NCI-H2081 (cell line): ENCODE results near the gene ATP6V0E2.
"Not testable (repeated sequence)": the region's sequence is repeated elsewhere in the genome, so short reads cannot be mapped to it uniquely, and the experiment has no call there.

Experiments used
- DNase-seq, 2 experiments: peaks; one replicate each; lab custom pipeline; 2025; lab: John Stamatoyannopoulos, UW

ATP6V0E2 gene

DNA sequence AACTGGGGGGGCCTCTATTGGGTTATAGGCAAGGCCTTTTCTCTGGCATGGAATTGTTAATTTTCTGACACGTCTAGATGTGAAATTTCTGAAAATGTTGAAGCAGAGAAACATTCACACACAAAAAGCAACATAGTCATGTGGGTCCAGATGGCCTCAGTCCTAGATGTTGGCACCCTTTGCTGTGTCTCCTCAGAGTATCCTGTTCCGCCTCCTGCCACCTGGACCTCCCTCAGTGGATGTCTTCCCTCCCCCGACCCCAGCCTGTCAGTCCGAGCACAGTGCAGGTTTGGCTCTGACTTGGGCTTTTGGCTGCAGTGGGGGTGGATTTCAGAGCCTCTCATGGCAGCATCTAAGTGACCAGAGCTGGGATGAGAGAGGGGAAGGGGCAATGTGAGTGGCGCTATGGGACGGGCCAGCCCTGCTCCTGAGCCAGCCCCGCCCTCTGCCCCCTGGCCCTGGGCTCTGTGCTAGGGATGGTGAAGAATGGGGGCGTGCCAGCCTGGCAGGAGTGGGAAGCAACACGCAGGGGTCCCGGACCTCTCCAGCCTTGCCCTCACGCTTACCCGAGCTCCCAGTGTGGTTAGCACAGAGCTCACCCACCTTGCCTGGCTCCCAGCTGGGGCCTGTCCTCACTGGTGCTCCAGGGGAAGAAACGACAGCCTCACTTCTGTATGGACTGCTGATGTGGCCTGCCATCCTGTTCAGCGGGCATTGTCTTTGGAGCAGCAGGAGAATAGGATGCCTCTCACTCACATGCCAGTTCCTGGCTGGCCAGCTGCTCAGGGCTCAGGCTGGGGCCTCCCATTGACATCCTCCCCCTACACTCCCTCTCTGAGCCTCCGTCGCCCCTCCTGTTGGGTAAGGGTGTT lies 6.2 kb downstream of the ATP6V0E2 start:
- no peak for DNase-seq

DNA sequence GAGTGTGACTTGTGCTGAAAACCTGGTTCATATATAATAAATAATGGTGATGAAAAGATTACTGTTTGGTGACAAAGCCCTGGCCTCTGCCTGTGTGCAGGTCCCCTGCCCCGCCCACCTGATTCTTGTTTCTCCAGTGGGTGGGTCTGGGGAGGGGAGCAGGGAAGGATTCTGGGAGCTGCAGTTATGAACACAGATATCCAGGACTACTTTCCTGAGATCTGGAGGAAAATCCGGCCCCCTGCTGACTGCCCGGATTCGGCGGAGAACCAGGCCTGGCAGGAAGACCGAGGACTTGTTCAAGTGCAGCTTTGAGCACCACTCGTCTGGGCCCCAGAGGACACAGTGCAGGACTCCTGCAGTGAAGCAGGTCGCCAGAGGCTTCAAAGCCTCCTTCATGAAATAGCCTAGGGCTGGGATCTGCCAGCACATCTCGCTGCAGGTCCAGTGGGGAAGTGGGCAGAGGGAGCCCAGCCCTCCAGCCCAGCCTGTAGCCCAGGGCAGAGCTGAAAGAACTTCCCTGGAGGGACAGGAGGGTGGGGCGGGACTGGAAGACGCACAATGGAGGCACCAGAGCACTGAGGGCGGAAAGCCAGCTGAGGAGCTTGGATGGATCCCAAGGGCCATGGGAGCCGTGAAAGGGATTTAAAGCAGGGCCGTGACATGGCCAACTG lies 7.0 kb downstream of the ATP6V0E2 start:
- no peak for DNase-seq

DNA sequence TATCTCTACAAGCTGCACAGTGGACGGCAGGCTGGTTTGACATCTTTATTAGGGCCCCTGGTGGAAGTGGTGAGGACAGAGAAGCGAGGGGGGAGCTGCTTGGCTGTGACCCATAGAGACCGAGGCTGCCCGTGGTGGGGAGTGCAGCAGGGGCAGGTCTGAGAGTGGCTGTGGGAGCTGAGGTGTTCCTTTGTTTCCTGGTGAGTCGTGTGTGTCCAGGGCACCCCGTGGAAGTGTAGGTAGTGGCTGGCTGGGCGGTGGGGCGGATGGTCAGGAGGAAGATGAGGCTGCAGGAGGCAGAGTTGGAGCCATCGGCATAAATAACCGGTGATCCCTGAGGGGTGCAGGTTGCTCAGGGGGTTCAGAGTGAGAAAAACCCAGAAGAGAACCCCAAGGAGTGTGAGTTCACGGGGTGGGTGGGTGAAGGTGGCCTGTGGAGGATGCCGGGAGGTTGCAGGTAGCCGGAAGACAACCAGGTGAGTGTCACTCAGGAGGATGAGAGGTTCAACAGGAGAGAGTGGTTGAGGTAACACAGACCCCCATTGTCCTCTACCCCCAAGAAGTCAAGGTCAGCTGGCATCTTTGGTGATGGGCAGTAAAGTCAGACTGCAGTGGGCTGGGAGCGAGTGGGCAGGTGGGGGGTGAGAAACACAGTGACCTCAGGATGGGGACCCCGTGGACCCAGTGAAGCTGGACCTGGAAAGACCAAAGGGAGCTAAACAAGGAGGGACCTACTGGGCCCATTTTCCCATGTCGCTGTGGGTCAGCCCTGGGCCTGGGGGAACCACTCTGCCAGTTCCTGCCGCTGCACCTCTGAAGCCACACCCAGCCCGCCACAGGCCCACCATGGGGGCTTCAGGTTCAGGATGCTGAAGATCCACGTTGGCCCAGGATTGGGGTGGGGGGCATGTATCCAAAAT lies 7.8 kb downstream of the ATP6V0E2 start:
- no peak for DNase-seq

DNA sequence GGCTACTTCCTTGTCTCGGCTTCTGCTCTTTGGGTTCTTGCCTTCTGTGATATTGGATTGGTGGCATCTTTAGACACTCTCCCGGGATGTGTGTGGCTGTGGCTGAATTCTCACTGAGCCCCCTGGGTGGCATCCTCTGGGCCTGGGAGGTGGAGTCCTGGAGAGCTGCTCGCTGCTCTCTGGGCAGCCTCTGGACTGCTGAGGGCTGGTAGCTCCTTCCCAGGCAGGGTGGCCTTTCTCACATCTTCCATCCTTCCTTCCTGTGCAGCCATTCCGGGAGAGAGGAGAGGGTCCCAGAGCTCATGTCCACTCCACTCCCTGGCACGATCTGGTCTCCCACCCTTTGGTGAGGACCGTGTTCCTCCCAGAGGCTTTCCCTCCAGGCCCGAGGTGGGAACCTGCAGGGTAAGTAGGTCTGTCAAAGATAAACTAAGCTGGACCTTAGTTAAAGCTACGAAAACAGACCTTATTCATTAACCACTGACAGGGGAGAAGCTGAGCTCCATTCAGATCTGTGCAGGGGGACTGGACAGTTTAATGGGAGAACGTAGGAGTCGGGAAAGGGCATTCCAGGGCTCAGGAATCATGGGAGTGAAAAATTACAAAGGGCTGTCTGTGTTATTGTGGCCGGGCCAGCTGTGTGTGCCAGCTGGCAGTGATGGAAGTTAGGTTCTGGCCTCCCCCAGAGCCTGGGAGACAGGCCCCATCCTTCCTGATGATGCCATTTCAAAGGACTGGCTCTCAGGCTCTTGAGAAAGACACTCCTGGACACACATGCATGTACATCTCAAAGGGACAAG lies 8.7 kb downstream of the ATP6V0E2 start:
- no peak for DNase-seq

DNA sequence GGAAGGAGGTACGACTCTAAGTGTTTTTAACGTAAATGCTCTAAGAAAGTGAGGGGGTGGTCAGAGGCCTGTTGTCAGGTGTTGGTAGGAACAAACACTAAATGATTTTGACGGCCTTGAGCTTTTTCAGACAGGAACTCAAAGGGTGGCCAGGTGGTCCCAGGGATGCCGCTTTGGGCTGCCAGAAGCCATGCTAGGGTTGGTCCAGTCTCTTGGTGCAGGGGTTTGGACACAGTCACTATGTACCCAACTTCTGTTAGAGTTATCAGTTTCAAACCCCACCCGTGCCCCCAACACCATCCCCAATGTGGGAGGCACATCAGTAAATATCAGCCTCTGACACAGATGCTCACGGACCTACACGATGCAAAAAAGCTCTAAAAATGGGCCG lies 9.3 kb downstream of the ATP6V0E2 start:
- no peak for DNase-seq

DNA sequence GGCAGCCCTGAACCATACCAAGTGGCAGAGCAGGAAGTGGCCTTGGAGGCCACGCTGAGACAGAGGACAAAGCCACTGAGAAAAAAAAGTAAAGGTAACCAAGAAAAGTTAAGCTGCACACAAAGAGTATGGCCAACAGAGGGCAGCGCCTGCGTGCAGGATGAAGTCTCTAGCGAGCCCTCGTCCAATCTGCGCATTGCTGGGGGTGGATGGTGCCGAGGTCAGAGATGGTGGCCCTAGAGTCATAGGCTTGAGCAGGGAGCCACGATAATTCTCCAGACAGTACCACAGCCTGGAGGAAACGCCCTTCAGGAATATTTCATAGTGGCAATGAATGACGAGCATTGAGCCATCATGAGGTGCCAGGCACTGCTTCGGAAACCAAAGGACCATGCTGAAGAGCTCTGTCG lies 9.7 kb downstream of the ATP6V0E2 start:
- DNase-seq = peak; percentile 51 to 54

DNA sequence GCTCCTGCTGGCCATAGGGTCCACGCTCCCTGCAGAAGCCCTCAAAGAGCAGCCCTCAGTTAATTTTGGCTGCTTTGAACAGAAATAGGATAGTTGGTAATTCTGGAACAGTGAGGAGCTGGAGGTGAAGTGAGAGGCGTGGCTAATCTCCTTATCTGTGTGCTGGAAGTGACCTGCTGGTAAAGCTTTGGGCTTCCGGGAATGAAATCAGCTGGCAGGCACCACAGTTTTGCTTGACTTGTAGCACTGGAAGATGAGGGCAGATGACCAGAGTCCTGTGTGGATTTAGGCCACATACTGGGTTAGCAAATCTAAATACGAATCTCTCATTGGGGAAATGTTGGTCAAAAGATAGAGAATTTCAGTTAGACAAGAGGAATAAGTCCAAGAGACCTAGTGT lies 10.2 kb downstream of the ATP6V0E2 start:
- no peak for DNase-seq

DNA sequence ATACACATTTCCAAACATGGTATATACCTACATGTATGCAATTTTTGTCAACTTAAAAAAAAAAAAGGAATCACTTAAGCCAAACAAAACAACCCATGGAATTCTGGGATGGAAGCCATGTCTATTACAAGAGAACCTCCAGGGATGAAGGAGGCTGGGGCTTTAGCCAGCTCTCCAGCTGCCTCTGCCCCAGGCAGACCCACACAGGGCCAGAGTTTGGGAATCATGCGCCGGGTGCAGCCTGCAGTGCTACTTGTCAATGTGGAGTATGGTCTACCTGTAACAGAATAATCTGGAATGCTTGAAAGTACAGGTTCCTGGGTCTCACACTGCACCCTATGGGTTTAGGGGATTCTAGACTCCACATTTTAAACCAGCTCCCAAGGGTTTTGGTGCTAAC lies 10.8 kb downstream of the ATP6V0E2 start:
- no peak for DNase-seq

DNA sequence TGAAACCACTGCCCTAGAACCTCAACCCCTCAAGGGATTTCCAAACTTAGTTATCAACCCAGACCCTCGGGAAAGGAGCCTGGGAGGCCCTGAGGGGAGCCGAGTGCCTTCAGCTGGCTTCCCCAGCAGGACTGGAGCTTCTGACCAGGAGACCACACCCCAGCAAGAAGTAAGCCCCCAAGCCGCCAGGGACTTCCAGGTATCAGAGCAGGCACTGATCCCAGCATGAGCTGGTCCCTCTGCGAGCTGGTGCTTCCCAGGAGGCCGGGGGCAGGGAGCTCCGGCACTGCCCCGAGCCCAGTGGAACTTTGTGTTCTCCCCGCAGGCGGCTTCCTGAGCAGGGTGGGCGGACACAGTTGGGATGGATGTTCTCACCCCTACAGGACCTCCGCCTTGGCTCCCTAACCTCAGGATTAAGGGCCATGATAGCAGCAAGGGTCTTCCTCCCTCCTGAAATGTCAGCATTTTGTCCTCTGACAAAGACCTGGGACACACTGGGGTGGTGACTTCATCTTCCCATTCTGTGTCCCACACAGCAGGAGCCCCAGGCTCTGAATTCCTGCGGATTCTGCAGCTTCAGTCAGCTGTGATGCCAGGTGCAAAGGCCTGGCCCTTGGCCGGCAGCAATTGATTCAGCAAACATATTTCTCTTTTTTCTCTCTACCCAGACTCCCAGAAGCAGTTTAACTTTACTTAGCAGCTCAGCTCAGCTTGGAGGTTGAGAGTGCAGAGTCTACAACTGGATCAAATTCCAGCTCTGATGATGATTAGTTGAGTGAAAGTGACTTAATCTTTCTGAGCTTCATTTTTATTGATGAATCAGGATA lies 11.6 kb downstream of the ATP6V0E2 start:
- no peak for DNase-seq

DNA sequence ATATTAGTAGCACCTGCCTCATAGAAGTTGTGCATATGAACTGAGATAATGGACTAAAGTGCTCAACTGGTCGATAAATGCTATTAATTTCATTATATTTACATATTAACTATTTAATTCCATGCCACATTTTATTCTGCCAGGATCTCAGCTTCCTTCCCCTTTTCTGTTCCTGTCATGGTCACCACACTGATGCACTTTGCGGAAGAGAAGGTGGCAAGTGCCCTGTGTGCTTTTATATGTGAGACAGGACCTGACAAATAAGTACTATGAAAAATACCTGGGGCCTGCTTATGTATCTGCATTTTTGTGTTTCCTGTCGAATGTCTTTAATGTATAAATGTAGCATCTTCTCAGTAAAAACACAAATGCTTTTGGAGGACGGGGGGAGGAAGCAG lies 12.2 kb downstream of the ATP6V0E2 start:
- DNase-seq = no peak

DNA sequence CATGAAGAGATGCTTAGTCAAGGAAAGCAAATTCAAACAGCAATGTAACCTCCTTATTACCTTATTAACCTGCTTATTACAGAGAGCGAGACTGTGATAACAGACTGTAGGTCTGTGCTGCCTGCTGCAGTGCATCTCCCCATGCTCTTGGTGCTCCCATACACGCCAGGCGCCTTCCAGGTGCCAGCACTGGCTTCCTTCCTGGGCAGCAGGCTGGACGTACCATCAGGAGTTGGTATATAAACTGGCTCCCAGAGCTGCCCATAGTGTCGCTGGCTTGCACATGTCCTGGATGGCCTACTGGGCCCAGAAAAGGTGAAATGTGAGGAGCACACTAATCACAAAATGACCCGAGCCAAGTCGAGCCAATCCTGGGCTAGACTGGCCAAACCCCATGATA lies 13.5 kb downstream of the ATP6V0E2 start:
- no peak for DNase-seq

DNA sequence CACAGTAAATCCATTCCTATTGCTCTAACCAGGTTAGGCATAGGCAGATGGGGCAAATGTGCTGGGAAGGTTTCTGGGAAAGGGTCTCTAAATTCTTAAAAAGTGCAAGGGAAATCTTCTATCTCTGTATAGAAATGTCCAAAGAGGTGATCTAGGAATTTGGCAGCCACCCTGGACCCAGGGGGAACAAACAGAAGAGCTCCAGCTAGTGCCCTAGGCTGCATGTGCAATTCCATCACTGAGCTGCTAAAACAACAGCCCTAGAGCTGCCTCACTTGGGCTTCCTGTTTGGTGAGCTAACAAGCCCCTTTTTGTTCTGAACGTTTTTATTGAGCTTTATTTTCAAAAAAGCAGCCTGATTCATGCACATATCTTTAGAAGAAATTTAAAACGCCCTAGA lies 16.9 kb downstream of the ATP6V0E2 start:
- DNase-seq = not testable (repeated sequence)

DNA sequence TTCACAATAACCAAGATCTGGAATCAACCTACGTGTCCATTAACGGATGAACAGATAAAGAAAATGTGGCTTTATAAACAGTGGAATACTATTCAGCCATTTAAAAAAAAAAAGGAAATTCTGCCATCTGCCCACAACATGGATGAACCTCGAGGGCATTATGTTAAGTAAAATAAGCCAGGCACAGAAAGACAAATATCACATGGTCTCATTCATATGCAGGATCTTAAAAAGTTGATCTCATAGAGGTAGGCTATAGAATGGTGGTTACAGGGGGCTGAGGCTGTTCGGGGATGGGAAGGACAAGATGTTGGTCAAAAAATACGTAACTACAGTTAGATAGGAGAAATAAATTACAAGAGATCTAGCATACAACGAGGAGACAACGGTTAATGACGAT lies 21.2 kb downstream of the ATP6V0E2 start:
- not testable (repeated sequence) for DNase-seq

DNA sequence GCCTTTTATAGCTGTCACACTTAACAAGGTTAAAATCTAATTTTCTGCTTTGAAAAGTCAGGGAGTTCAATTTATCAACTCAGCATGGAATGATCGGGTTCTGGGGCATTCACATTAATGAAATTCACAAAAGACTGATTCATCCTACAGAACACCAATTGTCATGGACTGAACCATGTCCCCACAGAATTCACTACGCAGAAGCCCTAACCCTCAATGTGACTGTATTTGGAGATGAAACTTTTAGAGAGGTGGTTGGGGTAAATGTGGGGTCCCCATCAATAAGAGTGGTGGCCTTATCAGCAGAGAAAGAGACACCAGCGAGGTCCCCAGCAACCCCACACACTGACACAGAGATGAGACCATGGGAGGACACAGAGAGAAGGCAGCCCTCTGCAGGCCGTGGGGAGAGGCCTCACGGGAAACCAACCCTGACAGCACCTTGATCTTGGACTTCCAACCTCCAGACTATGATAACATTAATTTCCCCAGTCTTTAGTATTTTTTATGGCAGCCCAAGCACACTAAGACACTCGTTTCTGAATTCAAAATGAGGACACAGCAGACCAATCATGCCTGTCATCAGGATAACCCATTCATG lies 34.1 kb downstream of the ATP6V0E2 start:
- DNase-seq = not testable (repeated sequence)

DNA sequence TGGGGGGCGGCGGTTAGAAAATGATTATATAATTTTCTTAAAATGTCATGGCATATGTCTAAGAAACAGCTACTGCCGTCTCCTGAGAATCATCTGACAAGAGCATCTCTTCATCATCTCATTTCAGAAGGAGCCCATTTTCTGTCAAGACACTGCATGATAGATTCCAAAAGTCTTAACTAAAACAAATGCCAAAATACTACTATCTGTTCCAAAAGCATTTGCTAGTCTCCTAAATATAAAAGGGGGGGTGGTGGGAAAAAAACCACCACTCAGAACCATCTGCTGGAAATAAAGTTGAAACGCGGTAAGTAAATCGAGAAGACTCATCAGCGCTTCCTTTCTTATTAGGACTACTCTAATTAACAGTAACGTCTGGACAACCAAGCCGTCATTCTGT lies 36.5 kb downstream of the ATP6V0E2 start:
- not testable (repeated sequence) for DNase-seq

DNA sequence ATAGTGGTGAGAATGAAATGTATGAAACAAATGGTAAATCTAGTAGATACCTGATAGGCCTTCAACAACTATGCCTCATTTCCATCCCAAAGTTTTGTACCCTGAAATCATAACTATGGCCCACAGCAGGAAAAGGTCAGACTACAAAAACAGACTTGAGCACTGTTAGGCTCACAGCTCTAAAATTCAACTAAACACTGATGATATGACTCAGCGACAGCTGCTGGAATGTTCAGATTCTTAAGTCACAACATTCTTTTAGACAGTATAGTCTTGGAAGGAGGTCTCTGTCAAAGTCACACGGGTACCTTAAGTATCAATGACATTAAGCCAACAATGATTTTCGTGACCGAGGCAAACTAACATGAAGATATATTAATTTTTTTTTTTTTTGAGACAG lies 38.4 kb downstream of the ATP6V0E2 start:
- not testable (repeated sequence) for DNase-seq

DNA sequence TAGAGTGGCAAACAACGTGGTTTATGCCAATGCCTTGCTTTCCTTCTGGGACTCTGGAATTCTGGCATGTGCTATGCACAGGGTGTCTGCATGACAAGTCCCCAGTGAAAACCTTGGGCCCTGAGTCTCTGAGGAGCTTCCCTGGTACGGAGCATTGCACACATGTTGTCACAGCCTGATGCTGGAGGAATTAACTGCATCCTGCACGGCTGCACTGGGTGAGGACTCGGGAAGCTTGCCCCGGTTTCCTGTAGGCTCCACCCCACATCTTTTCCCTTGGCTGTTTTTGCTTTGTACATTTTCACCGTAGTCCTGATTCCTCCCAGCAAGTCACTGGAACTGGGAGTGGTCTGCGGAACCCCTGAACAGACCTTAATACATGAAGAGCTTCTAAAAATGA lies 52.6 kb downstream of the ATP6V0E2 start:
- DNase-seq = not testable (repeated sequence)
